SU-DHL-6 (cell line): Measurements from ENCODE around the gene SAMD10.
A peak's percentile ranks its signal among the peaks of the same experiment; 100 is the strongest.

Experiments
- CTCF ChIP-seq: fragments of 200-600 bp; sonication (generic); IDR thresholded peaks from one replicate; pipeline ENCODE4 v1.5.1; 2017; ENCODE audit warnings: antibody characterized with exemption, mild to moderate bottlenecking, low read length, moderate library complexity; ENCODE audit not compliant: insufficient read depth, poor library complexity, severe bottlenecking
- EZH2phosphoT487 ChIP-seq: fragments of 200-600 bp; sonication (generic), shearing (Covaris generic); conservative IDR thresholded peaks from 2 replicates; pipeline ENCODE4 v1.6.1; 2018; ENCODE audit warnings: mild to moderate bottlenecking, antibody characterized with exemption, low read length, moderate library complexity, mixed read lengths

- peak; percentile 31 for TF ChIP-seq CTCF
- TF ChIP-seq EZH2phosphoT487: no peak
Measured at GRCh38 chr20:63955281-63955826, 24.1 kb downstream of the SAMD10 start.
